SK-N-SH (cell line): Measurements from ENCODE around the gene SRD5A1. TPM values are rescaled to one million over a fixed set of nuclear protein-coding genes. Genes with fewer than 3 reads are reported as not detected.

Experiments used
- CTCF ChIA-PET: fragments of 300-600, 350-600 bp; formaldehyde crosslinking; extraction: SDS; loops from one replicate; lab custom pipeline; 2021; lab: Yijun Ruan, JAX
- POLR2A ChIA-PET: fragments of 350-600 bp; sonication (Branson Sonifier 250); formaldehyde crosslinking; extraction: SDS; loops from one replicate; lab custom pipeline; 2020; ENCODE audit warnings: antibody characterized with exemption, inconsistent platforms; lab: Yijun Ruan, JAX
- DNase-seq: peaks from one replicate; pipeline ENCODE4 v3.0.0; 2012
- H2AFZ ChIP-seq: fragments of 200-600 bp; sonication (generic); 2 replicates; pipeline ENCODE4 v1.8.1; 2016; ENCODE audit warnings: antibody characterized with exemption, mild to moderate bottlenecking, low read depth
- H3F3A ChIP-seq: fragments of 200-600 bp; sonication (generic); replicated peaks from 2 replicates; pipeline ENCODE3; 2016; ENCODE audit warnings: antibody characterized with exemption, mild to moderate bottlenecking; ENCODE audit not compliant: insufficient read depth
- H3K27ac ChIP-seq, 2 experiments: fragments of 200-500 bp in 1 of 2; fragments of 200-600 bp in 1 of 2; sonication (Bioruptor generic) in 1 of 2; sonication (generic), shearing (Covaris generic) in 1 of 2; 2 replicates each; pipeline versions ENCODE4 v1.5.1 to v1.6.1; 2014 to 2016; ENCODE audit warnings: low read depth in 2 of 2, inconsistent platforms in 1 of 2, low read length in 1 of 2, mild to moderate bottlenecking in 1 of 2, mixed read lengths in 1 of 2
- H3K27me3 ChIP-seq: fragments of 200-600 bp; sonication (generic), shearing (Covaris generic); 2 replicates; pipeline ENCODE4 v1.6.1; 2016; ENCODE audit warnings: mixed run types; ENCODE audit not compliant: insufficient read depth
- H3K36me3 ChIP-seq, 2 experiments: fragments of 200-500 bp in 1 of 2; fragments of 200-600 bp in 1 of 2; sonication (Bioruptor generic) in 1 of 2; sonication (generic) in 1 of 2; replicated peaks in 1 of 2; 2 replicates each; pipeline versions ENCODE3 to v1.5.1; 2014 to 2016; ENCODE audit warnings: low read length in 1 of 2, mild to moderate bottlenecking in 1 of 2; ENCODE audit not compliant: insufficient read depth in 2 of 2, control insufficient read depth in 1 of 2
- H3K4me1 ChIP-seq, 2 experiments: fragments of 200-500 bp in 1 of 2; fragments of 200-600 bp in 1 of 2; sonication (Bioruptor generic) in 1 of 2; sonication (generic), shearing (Covaris generic) in 1 of 2; 2 replicates each; pipeline versions ENCODE4 v1.5.1 to v1.6.1; 2014 to 2016; ENCODE audit warnings: low read depth in 1 of 2, low read length in 1 of 2, mixed run types in 1 of 2; ENCODE audit not compliant: insufficient read depth in 2 of 2, control insufficient read depth in 1 of 2
- H3K4me2 ChIP-seq: fragments of 200-600 bp; sonication (generic), shearing (Covaris generic); 2 replicates; pipeline ENCODE4 v1.6.1; 2017; ENCODE audit warnings: mixed run types
- H3K4me3 ChIP-seq, 2 experiments: fragments of 200-500 bp in 1 of 2; fragments of 200-600 bp in 1 of 2; sonication (Bioruptor generic) in 1 of 2; sonication (generic), shearing (Covaris generic) in 1 of 2; 2 replicates each; pipeline versions ENCODE4 v1.5.1 to v1.8.1; 2014 to 2016; ENCODE audit warnings: low read depth in 2 of 2, inconsistent platforms in 1 of 2, low read length in 1 of 2, mild to moderate bottlenecking in 1 of 2, mixed read lengths in 1 of 2, moderate library complexity in 1 of 2
- H3K79me2 ChIP-seq: fragments of 200-600 bp; sonication (generic); 2 replicates; pipeline ENCODE4 v1.8.1; 2017; ENCODE audit warnings: mild to moderate bottlenecking; ENCODE audit not compliant: insufficient read depth
- H3K9ac ChIP-seq: fragments of 200-600 bp; sonication (generic); 2 replicates; pipeline ENCODE4 v1.6.1; 2017; ENCODE audit warnings: mixed run types
- H3K9me2 ChIP-seq: fragments of 200-600 bp; sonication (generic); 2 replicates; pipeline ENCODE4 v1.6.1; 2017; ENCODE audit warnings: mixed run types
- H3K9me3 ChIP-seq: fragments of 200-600 bp; sonication (generic); 2 replicates; pipeline ENCODE4 v1.6.1; 2017; ENCODE audit warnings: mixed run types, mild to moderate bottlenecking, moderate library complexity
- H4K20me1 ChIP-seq: fragments of 200-600 bp; sonication (generic); 2 replicates; pipeline ENCODE4 v1.6.1; 2017; ENCODE audit warnings: mild to moderate bottlenecking, mixed run types; ENCODE audit not compliant: insufficient read depth
- CTCF ChIP-seq: fragments of 200-600 bp; sonication (generic); IDR thresholded peaks from 2 replicates; pipeline ENCODE4 v1.6.1; 2017; ENCODE audit warnings: antibody characterized with exemption, mild to moderate bottlenecking, moderate library complexity
- EZH2phosphoT487 ChIP-seq: fragments of 200-600 bp; sonication (generic); IDR thresholded peaks from 2 replicates; pipeline ENCODE4 v1.6.1; 2017; ENCODE audit warnings: low read depth, mixed run types, mild to moderate bottlenecking, antibody characterized with exemption, moderate library complexity, borderline replicate concordance
- FOSL2 ChIP-seq: IDR thresholded peaks from 2 replicates; pipeline ENCODE4 v1.4.0; 2012; ENCODE audit warnings: low read depth, mild to moderate bottlenecking, moderate library complexity, borderline replicate concordance
- FOXJ3 ChIP-seq: sonication (generic); formaldehyde crosslinking; IDR thresholded peaks from 2 replicates; pipeline ENCODE4 v1.5.1; 2020; ENCODE audit warnings: mild to moderate bottlenecking, missing genetic modification reagents
- GABPA ChIP-seq: IDR thresholded peaks from 2 replicates; pipeline ENCODE4 v1.4.0; 2012; ENCODE audit warnings: low read depth, mild to moderate bottlenecking
- GATA2 ChIP-seq: sonication (generic); formaldehyde crosslinking; IDR thresholded peaks from 2 replicates; pipeline ENCODE4 v1.5.0; 2020; ENCODE audit warnings: mild to moderate bottlenecking, missing genetic modification reagents
- JUND ChIP-seq: IDR thresholded peaks from 2 replicates; pipeline ENCODE4 v1.4.0; 2012
- MEF2A ChIP-seq: IDR thresholded peaks from 2 replicates; pipeline ENCODE4 v1.4.0; 2012; ENCODE audit warnings: low read depth, borderline replicate concordance
- MXI1 ChIP-seq: IDR thresholded peaks from 2 replicates; pipeline ENCODE4 v1.6.1; 2012; ENCODE audit warnings: mild to moderate bottlenecking, low read depth, low read length, improper control_type of control experiment
- NRF1 ChIP-seq: IDR thresholded peaks from 2 replicates; pipeline ENCODE4 v1.6.1; 2012; ENCODE audit warnings: low read depth, mild to moderate bottlenecking, low read length
- PBX3 ChIP-seq: IDR thresholded peaks from 2 replicates; pipeline ENCODE4; 2012
- RXRA ChIP-seq: IDR thresholded peaks from 2 replicates; pipeline ENCODE4 v1.4.0; 2012; ENCODE audit warnings: low read depth, mild to moderate bottlenecking, borderline replicate concordance
- SIN3A ChIP-seq: IDR thresholded peaks from 2 replicates; pipeline ENCODE4 v1.6.1; 2012; ENCODE audit warnings: low read depth, mild to moderate bottlenecking, low read length, moderate library complexity, borderline replicate concordance
- SMC3 ChIP-seq: IDR thresholded peaks from 2 replicates; pipeline ENCODE4 v1.6.1; 2012; ENCODE audit warnings: low read depth, low read length, improper control_type of control experiment
- TAF1 ChIP-seq: IDR thresholded peaks from 2 replicates; pipeline ENCODE4 v1.6.1; 2012; ENCODE audit warnings: low read depth, mild to moderate bottlenecking, low read length, moderate library complexity, borderline replicate concordance
- TCF12 ChIP-seq: IDR thresholded peaks from 2 replicates; pipeline ENCODE4 v1.4.0; 2012
- TEAD4 ChIP-seq: IDR thresholded peaks from 2 replicates; pipeline ENCODE4 v1.4.0; 2012; ENCODE audit warnings: mild to moderate bottlenecking, borderline replicate concordance; ENCODE audit not compliant: insufficient read depth
- YY1 ChIP-seq: IDR thresholded peaks from 2 replicates; pipeline ENCODE4 v1.4.0; 2012; ENCODE audit warnings: low read depth, mild to moderate bottlenecking
- WGBS: methylation state at CpG from one replicate; pipeline ENCODE4 v1.1.6; 2017; ENCODE audit warnings: low lambda C conversion rate; 5-methylcytosine and 5-hydroxymethylcytosine counted together
- polyA plus RNA-seq, 3 experiments: library from polyadenylated mRNA; depleted of rRNA; stranded (reverse); fragments of >200 nt; gene quantifications; 2 replicates each; pipeline ENCODE4 v1.2.3, GENCODE V29; 2012
- TF ChIP-seq, protein P1 (sequence below): IDR thresholded peaks from 2 replicates; pipeline ENCODE4 v1.6.1; 2012; ENCODE audit warnings: mild to moderate bottlenecking, low read depth, low read length, moderate library complexity
- TF ChIP-seq, protein P2 (sequence below): IDR thresholded peaks from 2 replicates; pipeline ENCODE4 v1.4.0; 2012; ENCODE audit warnings: low read depth
- TF ChIP-seq, protein P3 (sequence below): fragments of 150-350 bp; IDR thresholded peaks from 2 replicates; pipeline ENCODE4 v1.6.1; 2016; ENCODE audit warnings: mild to moderate bottlenecking, low read depth, low read length

SRD5A1 gene
- polyA plus RNA-seq, 1 of the 3 experiments (the other 2 are of a cell fraction) = 24.0 TPM

- TF ChIP-seq, protein P1, sequence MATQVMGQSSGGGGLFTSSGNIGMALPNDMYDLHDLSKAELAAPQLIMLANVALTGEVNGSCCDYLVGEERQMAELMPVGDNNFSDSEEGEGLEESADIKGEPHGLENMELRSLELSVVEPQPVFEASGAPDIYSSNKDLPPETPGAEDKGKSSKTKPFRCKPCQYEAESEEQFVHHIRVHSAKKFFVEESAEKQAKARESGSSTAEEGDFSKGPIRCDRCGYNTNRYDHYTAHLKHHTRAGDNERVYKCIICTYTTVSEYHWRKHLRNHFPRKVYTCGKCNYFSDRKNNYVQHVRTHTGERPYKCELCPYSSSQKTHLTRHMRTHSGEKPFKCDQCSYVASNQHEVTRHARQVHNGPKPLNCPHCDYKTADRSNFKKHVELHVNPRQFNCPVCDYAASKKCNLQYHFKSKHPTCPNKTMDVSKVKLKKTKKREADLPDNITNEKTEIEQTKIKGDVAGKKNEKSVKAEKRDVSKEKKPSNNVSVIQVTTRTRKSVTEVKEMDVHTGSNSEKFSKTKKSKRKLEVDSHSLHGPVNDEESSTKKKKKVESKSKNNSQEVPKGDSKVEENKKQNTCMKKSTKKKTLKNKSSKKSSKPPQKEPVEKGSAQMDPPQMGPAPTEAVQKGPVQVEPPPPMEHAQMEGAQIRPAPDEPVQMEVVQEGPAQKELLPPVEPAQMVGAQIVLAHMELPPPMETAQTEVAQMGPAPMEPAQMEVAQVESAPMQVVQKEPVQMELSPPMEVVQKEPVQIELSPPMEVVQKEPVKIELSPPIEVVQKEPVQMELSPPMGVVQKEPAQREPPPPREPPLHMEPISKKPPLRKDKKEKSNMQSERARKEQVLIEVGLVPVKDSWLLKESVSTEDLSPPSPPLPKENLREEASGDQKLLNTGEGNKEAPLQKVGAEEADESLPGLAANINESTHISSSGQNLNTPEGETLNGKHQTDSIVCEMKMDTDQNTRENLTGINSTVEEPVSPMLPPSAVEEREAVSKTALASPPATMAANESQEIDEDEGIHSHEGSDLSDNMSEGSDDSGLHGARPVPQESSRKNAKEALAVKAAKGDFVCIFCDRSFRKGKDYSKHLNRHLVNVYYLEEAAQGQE = no peak
- TF ChIP-seq YY1 (0 out of 2 replicates have a peak, but pooled peaks have one; percentile 10), RXRA (no peak), TAF1 (peak; percentile 30; the same call in 1 of the 2 replicates), JUND (no peak), MXI1 (no peak), GATA2 (CRISPR knock-in tag) (no peak), FOXJ3 (CRISPR knock-in tag) (no peak), GABPA (no peak)
- TF ChIP-seq, protein P2, sequence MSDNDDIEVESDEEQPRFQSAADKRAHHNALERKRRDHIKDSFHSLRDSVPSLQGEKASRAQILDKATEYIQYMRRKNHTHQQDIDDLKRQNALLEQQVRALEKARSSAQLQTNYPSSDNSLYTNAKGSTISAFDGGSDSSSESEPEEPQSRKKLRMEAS = peak; percentile 32; the same call in 1 of the 2 replicates
These were observed 417 bp downstream of the SRD5A1 start (continued) for GRCh38 chr5:6633469-6634245.

GRCh38 chr5:6634306-6634705 lies 1.1 kb downstream of the SRD5A1 start:
- WGBS = 2% methylated on average over 6 of the region's 6 CpGs
- DNase-seq = peak; percentile 47
- peak overlapping the region; percentile 91 to 95 for H3K4me3 ChIP-seq
- no peak for TF ChIP-seq TEAD4
- TF ChIP-seq GATA2 (CRISPR knock-in tag) = no peak
- TF ChIP-seq TAF1 = no peak
- no peak for TF ChIP-seq MEF2A
- no peak for TF ChIP-seq MXI1
- TF ChIP-seq, protein P3, sequence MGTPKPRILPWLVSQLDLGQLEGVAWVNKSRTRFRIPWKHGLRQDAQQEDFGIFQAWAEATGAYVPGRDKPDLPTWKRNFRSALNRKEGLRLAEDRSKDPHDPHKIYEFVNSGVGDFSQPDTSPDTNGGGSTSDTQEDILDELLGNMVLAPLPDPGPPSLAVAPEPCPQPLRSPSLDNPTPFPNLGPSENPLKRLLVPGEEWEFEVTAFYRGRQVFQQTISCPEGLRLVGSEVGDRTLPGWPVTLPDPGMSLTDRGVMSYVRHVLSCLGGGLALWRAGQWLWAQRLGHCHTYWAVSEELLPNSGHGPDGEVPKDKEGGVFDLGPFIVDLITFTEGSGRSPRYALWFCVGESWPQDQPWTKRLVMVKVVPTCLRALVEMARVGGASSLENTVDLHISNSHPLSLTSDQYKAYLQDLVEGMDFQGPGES = no peak
- TF ChIP-seq RXRA = no peak
- no peak for TF ChIP-seq SIN3A
- no peak for TF ChIP-seq NRF1
- TF ChIP-seq FOSL2 = no peak
- TF ChIP-seq SMC3 = no peak
- no peak for TF ChIP-seq YY1
- no peak for TF ChIP-seq EZH2phosphoT487
- TF ChIP-seq CTCF = no peak
- TF ChIP-seq TCF12 = no peak
- TF ChIP-seq PBX3 = no peak

More at GRCh38 chr5:6634306-6634705, 1.1 kb downstream of the SRD5A1 start:
- no peak overlapping the region for H2AFZ ChIP-seq
- H3K27ac ChIP-seq = no peak overlapping the region; a peak in 2 of 4 replicates
- H3K9ac ChIP-seq = peak overlapping the region; percentile 81; the same call in 1 of the 2 replicates
- no peaks in the 10 kb centered on the region for H3K27me3 ChIP-seq
- no peaks in the 10 kb centered on the region for H3F3A ChIP-seq
- peaks cover 5 to 24% of the 10 kb centered on the region in 2 experiments; a peak in 2 of 4 replicates for H3K4me1 ChIP-seq
- H3K9me2 ChIP-seq = no peaks in the 10 kb centered on the region
- peaks cover 12 to 22% of the 10 kb centered on the region in 2 experiments for H3K36me3 ChIP-seq
- peak overlapping the region; percentile 80 for H3K4me2 ChIP-seq
- POLR2A ChIA-PET = no interaction called here
- no peaks in the 10 kb centered on the region for H3K9me3 ChIP-seq
- CTCF ChIA-PET = interaction anchor here (1.0 kb wide), 1 partner anchor 111 kb away, joined by 3 read pairs; no protein-coding TSS in a partner anchor
- H4K20me1 ChIP-seq = peaks cover 23% of the 10 kb centered on the region
- peaks cover 92% of the 10 kb centered on the region for H3K79me2 ChIP-seq
